Myocyte (in vitro differentiated cells): ENCODE results near the gene MT1M. TPM values are rescaled to one million over a fixed set of nuclear protein-coding genes. Genes with fewer than 3 reads are reported as not detected.
"Not testable (repeated sequence)": the region's sequence is repeated elsewhere in the genome, so short reads cannot be mapped to it uniquely, and the experiment has no call there.

Source experiments
- DNase-seq: peaks from one replicate; pipeline ENCODE4 v3.0.0-alpha.2; 2012; ENCODE audit warnings: low read depth
- total RNA-seq: library from RNA; depleted of rRNA; stranded (reverse); fragments of >200 nt; gene quantifications from 2 replicates; pipeline ENCODE4 v1.2.3, GENCODE V29; 2014

MT1M gene
- total RNA-seq, 1 donor from 2014 or later: not detected

DNA sequence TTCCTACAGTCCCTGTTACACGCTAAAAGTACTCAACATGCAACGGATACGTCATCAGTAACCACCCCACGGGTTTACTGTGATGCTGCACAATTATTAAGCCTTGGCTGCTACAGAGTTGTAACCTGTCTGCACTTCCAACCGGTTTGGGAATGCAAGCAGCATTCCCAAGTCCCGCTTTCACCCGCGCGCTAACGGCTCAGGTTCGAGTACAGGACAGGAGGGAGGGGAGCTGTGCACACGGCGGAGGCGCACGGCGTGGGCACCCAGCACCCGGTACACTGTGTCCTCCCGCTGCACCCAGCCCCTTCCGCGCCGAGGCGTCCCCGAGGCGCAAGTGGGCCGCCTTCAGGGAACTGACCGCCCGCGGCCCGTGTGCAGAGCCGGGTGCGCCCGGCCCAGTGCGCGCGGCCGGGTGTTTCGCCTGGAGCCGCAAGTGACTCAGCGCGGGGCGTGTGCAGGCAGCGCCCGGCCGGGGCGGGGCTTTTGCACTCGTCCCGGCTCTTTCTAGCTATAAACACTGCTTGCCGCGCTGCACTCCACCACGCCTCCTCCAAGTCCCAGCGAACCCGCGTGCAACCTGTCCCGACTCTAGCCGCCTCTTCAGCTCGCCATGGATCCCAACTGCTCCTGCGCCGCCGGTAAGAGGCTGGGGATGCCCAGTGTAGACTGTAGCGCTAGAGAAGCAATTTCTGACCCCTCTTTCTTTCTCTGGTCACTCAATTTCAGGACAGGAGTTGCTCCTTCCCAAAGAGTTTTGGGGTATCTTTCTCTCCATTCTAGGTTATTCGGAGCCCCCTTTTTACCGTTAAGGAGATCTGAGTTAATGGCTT lies 24.2 kb upstream of the MT1M start, which contains the start of gene MT2A:
Gene MT2A, plus strand, starts transcription at position 542 of the 833 bp plus-strand sequence. Its CDS starts 72 bp downstream, at position 614.
- DNase-seq: peak; percentile 96

DNA sequence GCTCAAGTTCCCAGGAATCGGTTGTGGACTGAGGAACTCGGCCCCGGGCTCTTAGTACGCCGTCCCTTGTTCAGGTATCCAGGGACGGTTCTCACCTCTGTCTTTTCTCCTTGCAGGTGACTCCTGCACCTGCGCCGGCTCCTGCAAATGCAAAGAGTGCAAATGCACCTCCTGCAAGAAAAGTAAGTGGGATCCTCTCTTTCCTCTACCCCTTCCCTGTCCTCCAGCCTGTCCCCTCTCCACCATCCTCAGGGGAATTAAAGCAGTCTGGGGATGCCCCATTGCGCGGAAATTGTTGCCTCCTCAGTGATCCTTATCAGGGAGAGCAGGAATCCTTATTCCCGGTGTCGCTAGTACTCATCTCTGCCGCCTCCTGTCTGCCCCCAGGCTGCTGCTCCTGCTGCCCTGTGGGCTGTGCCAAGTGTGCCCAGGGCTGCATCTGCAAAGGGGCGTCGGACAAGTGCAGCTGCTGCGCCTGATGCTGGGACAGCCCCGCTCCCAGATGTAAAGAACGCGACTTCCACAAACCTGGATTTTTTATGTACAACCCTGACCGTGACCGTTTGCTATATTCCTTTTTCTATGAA lies 23.5 kb upstream of the MT1M start:
- DNase-seq: peak; percentile 23

DNA sequence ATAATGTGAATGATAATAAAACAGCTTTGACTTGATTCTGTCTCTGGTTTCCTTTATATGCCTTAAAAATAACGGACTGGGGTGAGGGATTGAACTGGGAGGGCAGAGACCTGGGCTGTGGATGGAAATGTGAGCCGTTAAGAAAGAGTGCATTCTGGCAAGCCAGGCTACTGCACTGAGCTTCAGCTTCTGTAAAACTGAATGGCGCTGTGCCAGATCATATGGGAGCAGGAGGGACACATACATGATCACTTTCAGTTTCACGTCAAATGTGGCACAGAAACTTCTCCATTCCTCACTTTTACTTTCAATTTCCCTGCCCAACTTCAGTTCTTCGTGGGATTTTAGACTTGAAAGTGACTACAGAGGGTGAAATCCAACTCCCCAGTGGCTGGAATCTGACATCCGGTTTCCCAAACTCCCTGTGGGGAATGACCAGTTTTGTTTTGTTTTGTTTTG lies 23.0 kb upstream of the MT1M start:
- peak; percentile 77 for DNase-seq

DNA sequence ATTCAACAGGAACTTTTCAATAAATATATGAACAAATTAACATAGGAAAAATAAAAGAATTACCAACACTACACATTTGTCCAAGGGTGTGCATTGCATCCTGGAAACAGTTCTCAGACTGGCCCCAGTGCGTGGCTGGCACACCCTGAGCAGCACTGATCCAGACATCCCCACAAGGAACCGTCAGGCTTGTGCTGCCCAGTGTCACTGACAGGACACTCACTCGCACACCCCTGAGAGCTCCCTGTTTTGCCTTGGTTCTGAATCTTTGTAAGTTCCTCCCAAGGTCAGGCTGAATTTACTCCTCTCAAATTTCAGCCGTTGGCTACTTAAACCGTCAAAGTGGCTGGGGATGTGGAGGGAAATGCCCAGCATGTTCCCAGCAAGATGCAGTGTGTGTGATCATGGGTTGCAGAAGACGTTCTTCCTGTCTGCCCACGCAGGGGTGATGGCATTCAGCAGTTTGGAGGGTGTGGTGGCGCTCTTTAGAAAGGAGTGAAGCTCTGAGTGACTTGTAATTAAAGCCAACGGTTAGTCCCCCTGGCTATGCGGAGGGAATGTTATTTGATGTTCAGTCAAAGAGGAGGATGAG lies 22.3 kb upstream of the MT1M start:
- peak; percentile 72 for DNase-seq

DNA sequence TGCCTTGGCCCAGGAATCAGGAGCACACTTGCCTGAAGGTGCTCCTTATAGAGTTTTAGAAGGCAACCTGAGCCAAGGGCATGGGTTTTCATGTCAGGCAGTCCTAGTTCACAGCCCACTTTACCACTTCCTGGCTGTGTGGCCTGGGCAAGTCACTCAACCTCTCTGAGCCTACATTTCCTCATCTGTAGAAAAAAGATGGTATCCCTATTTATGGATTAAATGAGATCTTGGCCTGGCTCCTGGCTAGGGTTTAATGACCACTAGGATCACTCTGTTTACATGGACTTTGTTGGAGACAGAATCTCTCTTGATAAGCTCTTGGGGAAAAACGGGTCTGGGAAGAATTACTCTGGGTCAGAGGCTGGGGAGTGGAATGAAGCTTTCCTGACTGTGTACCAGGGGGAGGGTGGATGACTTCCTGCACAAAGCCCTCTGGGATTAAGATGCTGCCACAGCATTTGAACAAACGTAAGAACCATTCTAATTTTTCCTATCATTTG lies 21.8 kb upstream of the MT1M start:
- DNase-seq: no peak

DNA sequence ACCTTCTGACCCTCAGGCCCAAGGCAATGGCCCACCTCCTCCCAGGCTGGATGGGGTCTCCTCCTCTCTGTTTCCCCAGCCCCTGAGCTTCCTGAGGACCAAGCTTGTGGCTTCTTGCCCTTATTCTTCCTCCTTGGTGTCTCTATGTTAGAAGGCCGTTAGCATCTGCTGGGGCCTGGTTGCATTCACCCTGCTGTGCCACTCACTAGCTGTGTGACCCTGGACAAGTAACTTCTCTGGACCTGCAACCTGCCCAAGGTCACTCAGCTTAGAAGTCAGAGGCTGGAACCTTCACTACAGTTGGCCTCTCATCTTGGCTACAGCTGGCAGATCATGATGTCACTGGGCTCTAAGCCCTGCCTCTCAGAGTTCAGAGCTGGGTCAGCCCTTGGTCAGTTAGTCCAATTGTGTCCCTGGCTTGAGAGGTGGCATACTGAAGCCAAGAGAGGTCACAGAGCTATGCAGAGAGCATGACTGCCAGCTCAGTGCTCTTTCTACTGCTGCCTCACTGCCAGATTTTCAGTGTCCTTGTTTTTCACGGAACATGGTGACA lies 21.1 kb upstream of the MT1M start:
- DNase-seq: peak; percentile 77

DNA sequence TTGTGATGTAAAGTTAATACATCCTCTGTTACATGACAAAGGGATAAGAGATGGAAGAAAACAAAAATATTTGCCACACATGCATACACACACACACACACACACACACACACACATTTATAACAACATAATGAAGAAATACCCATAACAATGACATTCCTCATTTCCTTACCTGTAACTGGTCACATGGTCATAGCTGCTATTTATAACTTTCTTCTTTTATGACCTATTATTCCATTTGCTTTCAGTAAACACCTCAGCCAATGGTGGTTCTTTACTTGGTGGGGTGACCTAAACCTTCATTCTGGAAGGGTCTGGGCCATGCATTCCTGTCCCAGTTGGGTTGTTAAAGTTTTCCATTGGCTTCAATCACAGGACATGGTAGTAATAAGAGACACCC lies 18.8 kb upstream of the MT1M start:
- DNase-seq: no peak

DNA sequence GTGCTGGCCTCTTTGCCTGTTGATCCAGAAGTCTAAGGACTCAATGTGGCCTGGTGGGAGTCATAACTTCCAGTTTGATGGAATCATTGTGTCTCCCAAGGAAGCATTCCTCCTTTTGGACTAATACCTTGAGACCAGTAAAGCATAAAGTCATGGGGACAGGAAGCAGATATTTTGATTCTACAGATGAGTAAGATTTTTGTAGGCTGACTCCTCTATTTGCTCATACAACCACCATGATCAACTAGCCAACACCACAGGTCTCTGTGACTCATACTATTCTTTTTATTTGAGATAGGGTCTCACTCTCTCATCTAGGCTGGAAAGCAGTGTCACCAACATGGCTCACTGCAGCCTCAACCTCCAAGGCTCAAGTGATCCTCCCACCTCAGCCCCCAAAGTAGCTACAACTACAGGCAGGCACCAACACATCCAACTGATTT lies 17.9 kb upstream of the MT1M start:
- DNase-seq: no peak

DNA sequence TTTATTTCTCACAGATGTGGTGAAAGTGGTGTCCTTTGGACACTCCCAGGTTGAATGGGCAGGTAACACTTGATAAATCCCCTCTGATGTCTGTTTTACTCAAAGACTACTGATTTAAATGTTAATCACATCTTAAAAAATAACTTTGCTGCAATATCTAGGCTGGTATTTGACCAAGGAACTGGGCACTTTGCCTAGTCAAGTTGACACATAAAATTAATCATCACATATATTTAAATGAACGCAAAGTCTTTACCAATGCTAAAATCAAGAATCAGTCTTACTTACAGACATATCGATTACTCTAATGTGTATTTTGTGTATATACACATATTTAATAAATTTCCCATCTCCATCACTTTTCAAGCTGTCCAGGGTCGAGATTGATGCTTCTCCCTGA lies 17.1 kb upstream of the MT1M start:
- DNase-seq: no peak

DNA sequence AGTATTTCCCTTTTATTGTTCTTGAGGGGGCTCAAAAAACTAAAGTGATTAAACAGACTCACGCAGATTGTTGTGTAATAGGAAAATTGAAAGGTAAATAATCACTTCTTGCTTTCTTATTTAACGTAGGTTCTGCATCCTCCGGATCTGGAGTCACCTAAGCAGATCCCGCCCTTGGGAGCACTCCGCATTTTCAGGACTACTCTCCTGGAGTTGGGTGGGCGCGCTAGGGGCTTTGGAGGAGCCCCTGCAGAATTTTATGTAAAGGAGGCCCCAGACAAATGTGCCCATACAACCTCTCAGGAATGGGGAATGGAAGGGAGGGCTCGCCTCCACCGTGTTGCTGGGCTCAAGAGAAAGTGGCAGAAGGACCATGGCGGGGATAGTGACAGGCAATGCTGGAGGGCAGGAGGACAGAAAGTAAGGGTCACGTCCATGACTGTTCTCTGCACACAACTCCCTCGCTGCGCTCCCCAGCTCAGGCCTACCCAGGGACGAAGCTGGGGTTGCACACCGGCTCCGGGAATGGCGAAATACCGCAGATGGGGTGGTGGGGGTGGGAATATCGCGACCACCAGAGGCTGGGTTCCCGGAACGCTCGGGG lies 15.7 kb upstream of the MT1M start:
- no peak for DNase-seq

DNA sequence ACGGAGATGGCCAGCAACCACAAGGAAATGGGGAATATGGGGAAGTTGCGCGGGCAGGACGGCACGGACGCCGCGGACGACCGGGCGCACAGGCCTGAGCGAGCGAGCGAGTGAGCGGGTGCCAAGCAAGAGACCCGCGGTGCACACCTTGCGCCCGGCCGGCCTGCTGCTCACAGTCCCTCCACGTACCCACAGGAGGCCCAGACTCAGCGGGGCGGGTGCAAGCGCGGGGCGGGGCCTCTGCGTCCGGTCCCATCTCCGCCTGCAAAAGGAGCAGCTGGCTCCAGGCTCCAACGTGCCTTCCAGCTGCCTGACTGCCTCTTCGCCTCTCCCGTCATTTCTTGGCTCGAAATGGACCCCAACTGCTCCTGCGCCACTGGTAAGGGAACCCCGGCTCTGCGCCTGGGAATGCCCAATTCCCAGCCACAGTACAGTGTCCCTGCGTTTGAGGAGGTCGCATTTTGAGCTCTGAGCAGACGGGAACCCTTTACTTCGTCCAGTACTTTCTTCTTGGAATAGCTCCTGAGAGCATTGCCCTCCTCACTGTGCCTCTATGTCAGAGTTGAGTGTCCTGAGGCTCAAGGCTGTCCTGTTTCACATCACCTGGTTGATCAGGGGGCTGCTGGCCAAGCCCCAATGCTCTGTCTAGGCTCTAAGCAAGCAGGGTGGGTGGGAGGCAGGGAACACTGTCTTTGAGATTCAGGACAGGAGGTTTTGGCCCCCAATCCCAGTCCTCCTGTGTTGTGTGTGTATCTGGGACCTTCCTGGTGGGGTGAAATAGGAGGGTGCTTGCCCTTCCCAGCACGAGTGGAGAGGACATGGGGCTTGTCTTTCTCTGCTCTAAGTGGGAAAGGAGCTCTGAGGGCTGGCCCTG lies 15.0 kb upstream of the MT1M start:
- DNase-seq: peak; percentile 89

DNA sequence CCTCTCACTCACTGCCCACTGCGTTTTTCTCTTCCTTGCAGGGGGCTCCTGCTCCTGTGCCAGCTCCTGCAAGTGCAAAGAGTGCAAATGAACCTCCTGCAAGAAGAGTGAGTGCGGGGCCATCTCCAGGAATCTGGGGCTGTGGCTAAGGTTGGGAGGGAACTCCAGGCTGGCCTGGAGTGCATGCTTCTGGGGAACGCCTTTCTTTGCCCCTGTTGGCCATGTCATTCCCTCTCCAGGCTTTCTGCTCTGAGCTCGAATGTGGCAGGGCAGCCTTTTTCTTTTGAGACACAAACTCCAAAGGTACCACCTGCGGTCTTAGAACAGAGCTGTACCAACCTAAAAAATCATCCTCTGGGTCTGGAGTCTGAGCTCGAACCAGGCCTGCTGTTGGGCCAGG lies 14.3 kb upstream of the MT1M start:
- no peak for DNase-seq

DNA sequence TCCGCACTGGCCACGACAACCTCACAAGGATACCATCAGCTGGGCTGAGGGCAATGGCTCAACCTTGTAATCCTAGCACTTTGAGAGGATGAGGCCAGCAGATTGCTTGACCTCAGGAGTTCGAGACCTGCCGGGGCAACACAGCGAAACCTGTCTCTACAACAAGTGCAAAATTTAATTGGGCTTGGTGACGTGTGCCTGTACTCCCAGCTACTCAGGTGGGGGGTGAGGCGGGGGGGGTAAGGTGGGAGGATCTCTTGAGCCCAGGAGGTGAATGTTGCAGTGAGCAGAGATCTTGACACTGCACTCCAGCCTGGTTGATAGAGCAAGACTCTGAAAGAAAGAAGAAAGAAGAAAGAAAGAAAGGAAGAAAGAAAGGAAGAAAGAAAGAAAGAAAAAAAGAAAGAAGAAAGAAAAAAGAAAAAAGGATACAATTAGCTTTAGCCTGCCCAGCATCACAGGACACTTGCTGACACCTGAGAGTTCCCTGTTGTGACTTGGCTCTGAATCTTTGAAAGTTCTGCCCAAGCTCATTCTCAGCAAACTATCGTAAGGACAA lies 12.0 kb upstream of the MT1M start:
- DNase-seq: no peak

DNA sequence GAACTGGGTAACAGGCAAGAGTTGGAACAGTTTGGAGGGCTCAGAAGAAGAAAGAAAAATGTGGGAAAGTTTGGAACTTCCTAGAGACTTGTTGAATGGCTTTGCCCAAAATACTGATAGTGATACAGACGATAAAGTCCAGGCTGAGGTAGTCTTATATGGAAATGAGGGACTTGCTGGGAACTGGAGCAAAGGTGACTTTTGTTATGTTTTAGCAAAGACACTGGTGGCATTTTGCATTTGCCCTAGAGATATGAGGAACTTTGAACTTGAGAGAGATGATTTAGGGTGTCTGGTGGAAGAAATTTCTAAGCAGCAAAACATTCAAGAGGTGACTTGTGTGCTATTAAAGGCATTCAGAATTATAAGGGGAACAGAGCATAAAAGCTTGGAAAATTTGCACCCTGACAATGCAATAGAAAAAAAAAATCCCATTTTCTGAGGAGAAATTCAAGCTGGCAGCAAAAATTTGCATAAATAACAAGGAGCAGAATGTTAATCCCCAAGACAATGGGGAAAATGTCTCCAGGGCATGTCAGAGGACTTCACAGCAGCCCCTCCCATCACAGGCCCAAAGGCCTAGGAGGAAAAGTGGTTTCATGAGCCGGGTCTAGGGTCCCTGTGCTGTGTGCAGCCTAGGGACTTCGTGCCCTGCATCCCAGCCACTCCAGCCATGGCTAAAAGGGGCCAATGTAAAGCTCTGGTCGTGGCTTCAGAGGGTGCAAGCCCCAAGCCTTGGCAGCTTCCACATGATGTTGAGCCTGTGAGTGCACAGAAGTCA lies 10.6 kb upstream of the MT1M start:
- DNase-seq: not testable (repeated sequence)

DNA sequence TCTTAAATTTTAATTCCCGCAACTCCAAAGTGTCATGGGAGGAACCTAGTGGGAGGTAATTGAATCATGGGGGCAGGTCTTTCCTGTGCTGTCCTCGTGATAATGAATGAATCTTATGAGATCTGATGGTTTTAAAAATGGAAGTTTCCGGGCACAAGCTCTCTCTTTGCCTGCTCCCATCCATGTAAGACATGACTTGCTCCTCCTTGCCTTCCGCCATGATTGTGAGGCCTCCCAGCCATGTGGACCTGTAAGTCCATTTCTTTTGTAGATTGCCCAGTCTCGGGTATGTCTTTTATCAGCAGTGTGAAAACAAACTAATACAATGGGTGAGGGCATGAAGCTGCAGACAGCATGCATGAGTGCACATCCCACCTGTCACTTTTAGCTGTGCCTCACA lies 9.3 kb upstream of the MT1M start:
- DNase-seq: not testable (repeated sequence)

DNA sequence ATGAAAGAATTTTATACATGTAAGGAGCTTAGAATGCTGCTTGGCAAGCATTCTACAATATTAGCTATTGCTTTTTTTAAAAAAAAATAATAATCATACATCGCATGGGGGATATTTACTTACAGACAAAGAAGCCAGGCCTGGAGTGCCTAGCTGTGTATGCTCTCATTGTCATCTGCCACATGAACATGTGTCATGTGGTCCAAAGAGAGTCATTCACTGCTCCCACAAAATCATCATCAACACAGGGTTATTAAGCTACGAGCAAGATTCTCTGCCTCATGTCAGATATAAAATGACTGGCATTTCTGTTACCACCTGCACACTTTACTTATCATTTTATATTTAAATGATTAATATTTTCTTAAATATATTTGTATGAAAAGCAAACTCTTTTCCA lies 8.8 kb upstream of the MT1M start:
- no peak for DNase-seq

DNA sequence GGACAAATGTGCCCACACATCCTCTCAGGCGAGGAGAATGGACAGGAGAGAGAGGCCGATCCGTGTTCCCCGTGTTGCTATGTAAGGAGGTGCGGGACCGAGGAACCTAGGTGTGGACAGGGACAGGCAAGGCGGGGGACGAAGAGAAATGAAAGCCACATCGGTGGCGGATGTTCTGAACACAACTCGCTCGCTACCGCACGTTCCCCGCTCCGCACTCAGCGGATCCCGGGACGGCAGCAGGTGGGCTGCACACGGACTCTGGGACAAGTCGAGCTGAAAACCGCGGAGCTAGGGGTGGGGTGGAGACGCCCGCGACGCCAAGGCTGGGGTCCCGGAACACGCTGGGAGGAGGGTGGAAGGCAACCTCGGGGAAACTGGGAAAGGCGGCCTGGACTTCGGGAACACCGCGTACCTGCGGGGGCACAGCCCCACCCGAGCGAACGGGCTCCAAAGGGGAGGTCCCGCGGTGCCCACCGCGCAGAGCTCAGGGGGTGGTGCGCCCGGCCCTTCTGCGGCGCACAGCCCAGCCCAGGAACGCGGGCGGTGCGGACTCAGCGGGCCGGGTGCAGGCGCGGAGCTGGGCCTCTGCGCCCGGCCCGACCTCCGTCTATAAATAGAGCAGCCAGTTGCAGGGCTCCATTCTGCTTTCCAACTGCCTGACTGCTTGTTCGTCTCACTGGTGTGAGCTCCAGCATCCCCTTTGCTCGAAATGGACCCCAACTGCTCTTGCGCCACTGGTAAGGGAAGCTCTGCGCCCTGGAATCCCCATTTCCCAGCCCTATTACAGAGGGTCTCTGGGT lies 7.1 kb upstream of the MT1M start, which contains the start of gene MT1E:
Gene MT1E, plus strand, starts transcription at position 642 of the 803 bp plus-strand sequence. Its CDS starts 71 bp downstream, at position 713.
- peak; percentile 91 for DNase-seq
